Endodermal cell (in vitro differentiated cells): ENCODE results near the gene GLG1. TPM values are rescaled to one million over a fixed set of nuclear protein-coding genes. Genes with fewer than 3 reads are reported as not detected.

Experiments
- DNase-seq: peaks from one replicate; pipeline ENCODE4 v3.0.0-alpha.2; 2017
- H3K27ac ChIP-seq: 2 replicates; pipeline ENCODE4 v1.5.1; 2013; ENCODE audit warnings: mild to moderate bottlenecking, low read depth, low read length, moderate library complexity
- H3K27me3 ChIP-seq: 2 replicates; pipeline ENCODE4 v1.6.1; 2013; ENCODE audit warnings: mild to moderate bottlenecking, low read length, moderate library complexity; ENCODE audit not compliant: insufficient read depth, control insufficient read depth, poor library complexity, severe bottlenecking
- H3K36me3 ChIP-seq: 2 replicates; pipeline ENCODE4 v1.7.0; 2013; ENCODE audit warnings: mild to moderate bottlenecking, low read length, moderate library complexity; ENCODE audit not compliant: control insufficient read depth, insufficient read depth
- H3K4me1 ChIP-seq: one replicate; pipeline ENCODE4 v1.7.0; 2013; ENCODE audit warnings: low read length; ENCODE audit not compliant: control insufficient read depth, insufficient read depth
- H3K4me3 ChIP-seq: 2 replicates; pipeline ENCODE4 v1.5.1; 2013; ENCODE audit warnings: mild to moderate bottlenecking, low read length, moderate library complexity
- H3K9ac ChIP-seq: 2 replicates; pipeline ENCODE4 v1.6.1; 2013; ENCODE audit warnings: mild to moderate bottlenecking, low read length, moderate library complexity; ENCODE audit not compliant: poor library complexity, severe bottlenecking; ENCODE audit errors: extremely low read depth
- H3K9me3 ChIP-seq: 2 replicates; pipeline ENCODE4 v1.6.1; 2013; ENCODE audit warnings: mild to moderate bottlenecking, low read length, moderate library complexity; ENCODE audit not compliant: control insufficient read depth
- H3K27ac Mint-ChIP-seq: 2 replicates; pipeline ENCODE4 v1.8.0; 2020; ENCODE audit warnings: mixed read lengths
- H3K27me3 Mint-ChIP-seq: 2 replicates; pipeline ENCODE4 v1.8.0; 2021; ENCODE audit warnings: mild to moderate bottlenecking, mixed read lengths; ENCODE audit not compliant: insufficient read depth
- H3K36me3 Mint-ChIP-seq: 2 replicates; pipeline ENCODE4 v1.8.0; 2020; ENCODE audit warnings: low read depth, mixed read lengths
- H3K4me1 Mint-ChIP-seq: 2 replicates; pipeline ENCODE4 v1.8.0; 2020; ENCODE audit warnings: mixed read lengths
- H3K4me3 Mint-ChIP-seq: 2 replicates; pipeline ENCODE4 v1.8.0; 2020; ENCODE audit warnings: mild to moderate bottlenecking, moderate library complexity, mixed read lengths
- H3K9me3 Mint-ChIP-seq: 2 replicates; pipeline ENCODE4 v1.8.0; 2020; ENCODE audit warnings: mild to moderate bottlenecking, mixed read lengths
- WGBS, 2 experiments: methylation state at CpG; one replicate each; pipeline versions ENCODE4 v1.1.5 to v1.1.7; 2013; ENCODE audit warnings: missing lambda C conversion rate in 2 of 2, mixed read lengths in 1 of 2; ENCODE audit not compliant: insufficient coverage in 1 of 2, insufficient read length in 1 of 2; 5-methylcytosine and 5-hydroxymethylcytosine counted together
- total RNA-seq, 2 donors: library from RNA; stranded (reverse); fragmentation: NEBNext Ultra II Directional in 1 of 2; extraction: Animal tissue kit (Norgen Biotek cat#: 25700) in 1 of 2; gene quantifications; 2 replicates in 1 of 2; 3 replicates in 1 of 2; pipeline ENCODE4 v1.2.1, GENCODE V29; 2021
- TF ChIP-seq, protein P1 (sequence below): fragments of 200-600 bp; sonication (generic); conservative IDR thresholded peaks from 2 replicates; pipeline ENCODE4 v1.5.0; 2021; ENCODE audit warnings: antibody characterized with exemption, mild to moderate bottlenecking

GLG1 gene
- total RNA-seq, 2 donors from 2014 or later: 120 to 136 TPM

- no peak overlapping the region for H3K27ac ChIP-seq
- Mint-ChIP-seq H3K9me3 (no peaks in the 10 kb centered on the region), H3K4me3 (no peak overlapping the region), H3K36me3 (peaks cover 75% of the 10 kb centered on the region), H3K4me1 (no peaks in the 10 kb centered on the region), H3K27me3 (no peaks in the 10 kb centered on the region), H3K27ac (no peak overlapping the region)
- no peak for DNase-seq
- H3K9me3 ChIP-seq: no peaks in the 10 kb centered on the region
- TF ChIP-seq, protein P1, sequence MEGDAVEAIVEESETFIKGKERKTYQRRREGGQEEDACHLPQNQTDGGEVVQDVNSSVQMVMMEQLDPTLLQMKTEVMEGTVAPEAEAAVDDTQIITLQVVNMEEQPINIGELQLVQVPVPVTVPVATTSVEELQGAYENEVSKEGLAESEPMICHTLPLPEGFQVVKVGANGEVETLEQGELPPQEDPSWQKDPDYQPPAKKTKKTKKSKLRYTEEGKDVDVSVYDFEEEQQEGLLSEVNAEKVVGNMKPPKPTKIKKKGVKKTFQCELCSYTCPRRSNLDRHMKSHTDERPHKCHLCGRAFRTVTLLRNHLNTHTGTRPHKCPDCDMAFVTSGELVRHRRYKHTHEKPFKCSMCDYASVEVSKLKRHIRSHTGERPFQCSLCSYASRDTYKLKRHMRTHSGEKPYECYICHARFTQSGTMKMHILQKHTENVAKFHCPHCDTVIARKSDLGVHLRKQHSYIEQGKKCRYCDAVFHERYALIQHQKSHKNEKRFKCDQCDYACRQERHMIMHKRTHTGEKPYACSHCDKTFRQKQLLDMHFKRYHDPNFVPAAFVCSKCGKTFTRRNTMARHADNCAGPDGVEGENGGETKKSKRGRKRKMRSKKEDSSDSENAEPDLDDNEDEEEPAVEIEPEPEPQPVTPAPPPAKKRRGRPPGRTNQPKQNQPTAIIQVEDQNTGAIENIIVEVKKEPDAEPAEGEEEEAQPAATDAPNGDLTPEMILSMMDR: no peak
- H3K9ac ChIP-seq: no peak overlapping the region
- no peak overlapping the region for H3K4me3 ChIP-seq
- no peaks in the 10 kb centered on the region for H3K4me1 ChIP-seq
- H3K36me3 ChIP-seq: peaks cover 83% of the 10 kb centered on the region
- no peaks in the 10 kb centered on the region for H3K27me3 ChIP-seq
- 94 to 95% methylated on average over 9 of the region's 9 CpGs for WGBS, 2 experiments
Observed at GRCh38 chr16:74461826-74462225, 145.1 kb downstream of the GLG1 start.

- Histone ChIP-seq H3K36me3 (peaks cover 86% of the 10 kb centered on the region), H3K4me3 (no peak overlapping the region), H3K4me1 (no peaks in the 10 kb centered on the region), H3K27ac (no peak overlapping the region), H3K9ac (no peak overlapping the region), H3K27me3 (no peaks in the 10 kb centered on the region), H3K9me3 (no peaks in the 10 kb centered on the region)
- TF ChIP-seq, protein P1: no peak
- Mint-ChIP-seq H3K27ac (no peak overlapping the region), H3K4me1 (no peaks in the 10 kb centered on the region), H3K36me3 (peaks cover 85% of the 10 kb centered on the region), H3K4me3 (no peak overlapping the region), H3K9me3 (no peaks in the 10 kb centered on the region), H3K27me3 (no peaks in the 10 kb centered on the region)
- no peak for DNase-seq
- WGBS, 2 experiments: 97 to 98% methylated on average over 7 of the region's 7 CpGs
Observed at GRCh38 chr16:74460542-74460941, 146.4 kb downstream of the GLG1 start.

DNA sequence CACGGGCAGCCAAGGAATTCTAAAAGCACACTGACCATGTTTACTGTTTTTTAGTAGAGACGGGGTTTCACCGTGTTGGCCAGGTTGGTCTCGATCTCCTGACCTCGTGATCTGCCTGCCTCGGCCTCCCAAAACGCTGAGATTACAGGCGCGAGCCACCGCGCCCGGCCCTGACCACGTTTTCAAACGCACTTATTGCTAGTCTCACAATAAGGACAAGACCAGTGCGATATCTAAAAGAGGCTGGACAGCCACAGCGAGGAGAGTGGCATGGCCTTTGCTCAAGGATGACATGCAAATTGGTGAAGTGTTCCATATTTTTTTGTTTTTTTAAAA lies 150.7 kb downstream of the GLG1 start:
- Histone ChIP-seq H3K27ac (no peak overlapping the region), H3K4me3 (no peak overlapping the region), H3K9ac (no peak overlapping the region), H3K9me3 (no peaks in the 10 kb centered on the region), H3K4me1 (no peaks in the 10 kb centered on the region), H3K36me3 (peaks cover 73% of the 10 kb centered on the region), H3K27me3 (no peaks in the 10 kb centered on the region)
- Mint-ChIP-seq H3K4me1 (no peaks in the 10 kb centered on the region), H3K27me3 (no peaks in the 10 kb centered on the region), H3K36me3 (peaks cover 79% of the 10 kb centered on the region), H3K27ac (no peak overlapping the region), H3K9me3 (no peaks in the 10 kb centered on the region), H3K4me3 (no peak overlapping the region)
- TF ChIP-seq, protein P1: no peak
- DNase-seq: no peak
- WGBS, 2 experiments: 94 to 97% methylated on average over 16 of the region's 16 CpGs
